ENCODE data around the gene FNDC5.
"Not testable (repeated sequence)": the region's sequence is repeated elsewhere in the genome, so short reads cannot be mapped to it uniquely, and the experiment has no call there.

Gene FNDC5

DNA sequence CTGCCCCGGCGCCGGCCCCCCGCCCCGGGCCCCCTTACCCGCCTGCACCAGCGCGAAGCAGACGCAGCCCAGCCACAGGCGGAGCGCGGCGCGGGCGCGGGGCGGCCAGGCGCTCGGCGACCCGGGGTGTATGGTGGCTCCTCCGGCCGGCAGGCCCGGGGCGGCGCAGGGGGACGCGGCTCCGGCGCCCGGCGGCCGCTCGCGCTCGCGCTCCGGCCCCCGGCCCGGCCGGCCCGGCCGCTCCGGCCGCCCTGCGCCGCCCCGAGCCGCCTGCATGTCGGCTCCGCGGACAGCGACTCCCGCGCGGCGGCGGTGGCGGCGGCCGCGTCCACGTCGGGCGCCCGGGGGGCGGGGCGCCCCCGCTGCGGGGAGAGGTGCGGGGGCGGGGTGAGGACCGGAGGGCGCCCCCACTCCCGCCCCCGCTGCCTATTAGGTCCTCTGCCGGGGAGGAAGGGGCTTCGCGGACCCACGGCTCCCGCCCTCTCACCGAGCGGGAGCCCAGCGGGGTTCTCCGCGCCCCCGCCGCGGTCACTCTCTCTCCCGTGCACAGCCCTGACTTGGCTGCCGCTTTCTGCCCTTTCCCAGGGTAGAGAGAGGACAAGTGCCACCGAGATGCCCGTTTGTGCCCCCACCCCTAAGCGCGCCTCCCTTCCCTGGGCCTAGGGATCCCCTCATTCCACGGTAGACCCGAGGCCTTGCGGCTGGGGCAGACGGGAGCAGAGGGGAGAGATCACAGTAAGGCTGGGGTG, at the start of gene FNDC5:
Gene FNDC5, minus strand, starts transcription at position 298 of the 749 bp plus-strand sequence.
- no peak for DNase-seq

DNA sequence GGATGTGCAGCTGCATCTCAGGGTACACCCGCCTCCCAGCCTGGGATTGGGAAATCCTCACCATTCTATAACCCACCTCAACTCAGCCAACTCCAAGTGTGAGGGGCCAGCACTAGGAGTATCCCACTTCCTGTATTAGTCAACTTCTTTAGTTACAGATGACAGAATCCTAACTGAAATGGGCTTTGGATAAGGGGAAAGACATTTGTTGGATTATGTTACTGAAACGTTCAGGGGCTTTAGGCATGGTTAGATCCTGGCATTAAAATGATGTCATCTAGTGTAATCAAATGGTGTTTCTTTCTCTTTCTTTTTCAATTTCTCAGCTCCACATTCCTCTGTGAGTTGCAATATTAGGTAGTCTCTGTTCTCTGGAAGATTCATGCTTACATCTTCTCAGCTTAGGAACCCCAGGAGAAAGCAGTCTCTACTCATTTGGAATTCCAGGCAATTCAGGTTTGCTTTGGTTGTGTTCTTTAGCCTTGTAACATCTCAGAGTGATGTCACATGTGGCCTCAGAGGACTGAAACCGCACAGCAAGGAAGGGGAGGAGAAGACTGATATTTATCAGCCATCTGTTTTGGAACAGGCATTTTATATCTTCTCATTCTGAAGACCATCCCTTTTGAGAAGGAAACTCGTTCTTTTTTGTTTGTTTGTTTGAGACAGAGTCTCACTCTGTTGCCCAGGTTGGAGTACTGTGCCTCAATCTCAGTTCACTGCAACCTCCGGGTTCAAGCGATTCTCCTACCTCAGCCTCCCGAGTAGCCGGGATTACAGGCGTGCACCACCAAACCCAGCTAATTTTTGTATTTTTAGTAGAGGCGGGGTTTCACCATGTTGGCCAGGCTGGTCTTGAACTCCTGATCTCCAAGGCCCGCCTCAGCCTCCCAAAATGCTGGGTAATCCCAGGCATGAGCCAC, 49.4 kb upstream of the FNDC5 start:
- DNase-seq: no peak

DNA sequence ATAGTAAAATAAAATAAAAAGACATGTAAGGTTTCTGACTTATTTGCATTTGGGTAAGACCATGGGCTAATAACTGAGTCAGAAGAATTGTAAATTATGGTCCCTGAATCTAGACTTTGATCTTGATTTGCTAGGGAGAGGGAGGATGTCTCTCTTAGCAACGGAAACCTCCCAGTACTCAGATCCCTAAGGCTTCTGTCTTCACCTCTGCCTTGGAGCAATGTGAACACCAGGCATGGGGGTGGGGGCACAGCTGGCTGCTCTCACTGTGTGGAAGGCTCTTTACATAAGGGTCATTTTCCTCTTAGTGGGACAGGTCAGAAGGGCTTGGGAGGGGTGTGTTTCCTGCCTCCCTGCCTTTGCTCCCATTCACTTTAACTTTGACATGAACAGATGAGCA, 47.5 kb upstream of the FNDC5 start:
- DNase-seq: no peak

DNA sequence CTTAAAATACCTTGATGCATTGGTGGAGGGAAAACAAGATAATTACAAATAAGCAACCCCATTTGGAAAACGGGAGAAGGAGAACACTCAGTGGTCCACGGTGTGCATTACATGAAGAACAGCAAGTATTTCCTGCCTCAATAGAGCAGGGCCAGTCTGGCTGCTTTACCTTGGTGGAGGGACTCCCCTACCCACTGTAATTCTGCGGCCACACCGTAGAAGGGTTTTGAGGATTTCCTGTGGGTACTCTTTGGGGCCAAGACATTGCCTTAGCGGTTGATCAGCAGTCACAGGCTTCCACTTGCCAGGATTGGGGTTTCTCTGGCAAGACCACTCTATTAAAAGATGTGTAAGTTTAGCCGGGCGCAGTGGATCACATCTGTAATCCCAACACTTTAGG, 46.8 kb upstream of the FNDC5 start:
- DNase-seq: no peak

DNA sequence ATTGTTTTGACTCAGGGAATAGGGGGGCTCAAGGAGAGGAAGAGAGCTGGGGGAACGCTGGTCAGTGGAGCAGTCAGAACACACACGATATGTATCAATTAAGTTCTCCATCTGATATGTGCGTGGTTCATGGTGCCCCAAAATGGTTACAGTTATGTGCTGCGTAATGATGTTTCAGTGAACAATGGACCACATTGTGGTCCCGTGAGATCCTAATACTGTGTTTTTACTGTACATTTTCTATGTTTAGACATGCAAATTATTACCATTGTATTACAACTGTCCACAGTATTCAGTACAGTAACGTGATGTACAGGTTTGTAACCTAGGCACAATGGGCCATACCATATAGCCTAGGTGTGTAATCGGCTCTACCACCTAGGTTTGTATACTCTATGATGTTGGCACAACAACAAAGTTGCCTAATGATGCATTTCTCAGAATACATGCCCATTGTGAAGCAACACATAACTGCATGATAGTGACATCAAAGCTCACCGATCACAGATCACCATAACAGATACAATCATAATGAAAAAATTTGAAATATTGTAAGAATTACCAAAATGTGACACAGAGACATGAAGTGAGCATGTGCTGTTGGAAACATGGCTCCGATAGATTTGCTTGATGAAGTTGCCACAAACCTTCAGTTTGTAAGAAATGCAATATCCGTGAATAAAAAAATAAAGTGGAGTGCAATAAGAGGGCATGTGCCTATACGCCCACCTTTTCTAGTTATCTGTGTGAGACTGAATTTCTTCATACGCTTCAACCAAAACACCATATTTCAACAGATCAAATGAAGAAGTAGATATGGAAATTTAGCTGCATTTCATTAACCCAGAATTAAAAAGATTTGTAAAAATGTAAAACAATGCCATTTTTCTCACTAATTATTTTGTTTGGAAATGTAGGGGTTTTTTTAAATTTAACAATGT, 45.3 kb upstream of the FNDC5 start:
- no peak for DNase-seq

DNA sequence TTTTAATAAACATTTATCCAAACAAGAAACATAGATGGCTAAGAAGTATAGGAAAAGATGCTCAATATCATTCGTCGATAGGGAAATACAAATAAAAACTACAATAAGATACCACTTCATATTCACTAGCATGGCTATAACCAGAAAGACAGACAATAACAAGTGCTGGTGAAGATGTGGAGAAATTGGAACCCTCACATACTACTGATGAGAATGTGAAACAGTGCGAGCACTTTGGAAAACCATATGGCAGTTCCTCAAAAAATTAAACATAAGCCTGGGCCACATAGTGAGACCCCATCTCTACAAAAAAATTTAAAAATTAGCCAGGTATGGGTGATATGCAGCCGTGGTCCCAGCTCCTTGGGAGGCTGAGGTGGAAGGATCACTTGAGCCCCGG, 39.6 kb upstream of the FNDC5 start:
- no peak for DNase-seq

DNA sequence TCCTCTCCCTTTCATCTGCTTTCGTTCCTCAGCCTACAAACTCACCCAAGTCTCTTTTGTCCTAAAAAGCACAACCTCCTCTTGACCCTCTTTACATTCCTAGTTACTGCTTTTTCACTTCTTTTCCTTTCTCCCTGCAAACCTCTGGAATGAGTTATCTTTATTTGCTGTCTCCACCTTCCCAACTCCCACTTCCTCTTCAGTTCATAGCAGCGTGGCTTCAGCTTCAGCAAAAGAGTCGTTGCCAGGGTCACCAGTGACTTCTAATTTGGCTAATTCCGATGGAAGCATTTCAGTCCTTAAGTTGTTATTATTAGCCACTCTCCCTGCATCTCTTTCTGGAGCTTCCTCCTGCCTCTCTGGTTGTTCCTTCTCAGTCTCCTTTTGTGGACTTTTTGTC, 36.7 kb upstream of the FNDC5 start:
- no peak for DNase-seq

DNA sequence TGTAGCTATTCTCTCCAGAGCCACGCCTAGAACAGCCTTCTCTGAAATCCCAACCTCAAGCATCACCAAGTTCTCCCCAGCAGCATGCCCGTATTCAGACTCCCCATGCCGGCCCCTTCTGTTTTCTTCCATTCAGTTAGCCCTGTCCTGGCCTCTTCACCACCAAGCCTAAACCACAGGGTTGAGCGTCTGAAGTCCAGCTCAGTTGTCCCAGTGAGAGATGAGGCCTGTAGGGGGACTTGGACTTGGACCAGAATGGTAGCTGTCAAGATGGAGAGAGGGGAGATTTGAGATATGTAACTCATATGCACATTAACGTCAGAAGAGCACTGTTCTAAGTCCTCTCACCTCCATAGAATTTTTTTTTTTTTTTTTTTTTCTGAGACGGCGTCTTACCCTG, 35.9 kb upstream of the FNDC5 start:
- no peak for DNase-seq

DNA sequence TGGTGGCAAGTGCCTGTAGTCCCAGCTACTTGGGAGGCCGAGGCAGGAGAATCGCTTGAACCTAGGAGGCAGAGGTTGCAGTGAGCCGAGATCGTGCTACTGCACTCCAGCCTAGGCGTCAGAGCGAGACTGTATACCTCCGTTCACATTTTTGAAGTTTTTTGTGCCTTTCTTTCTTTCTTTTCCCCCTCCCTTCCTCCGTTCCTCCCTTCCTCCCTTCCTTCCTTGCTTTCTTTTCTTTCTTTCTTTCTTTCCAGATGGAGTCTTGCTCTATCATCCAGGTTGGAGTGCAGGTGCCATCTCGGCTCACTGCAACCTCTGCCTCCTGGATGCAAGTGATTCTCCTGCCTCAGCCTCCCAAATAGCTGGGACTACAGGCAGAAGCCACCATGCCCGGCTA, 34.9 kb upstream of the FNDC5 start:
- not testable (repeated sequence) for DNase-seq

DNA sequence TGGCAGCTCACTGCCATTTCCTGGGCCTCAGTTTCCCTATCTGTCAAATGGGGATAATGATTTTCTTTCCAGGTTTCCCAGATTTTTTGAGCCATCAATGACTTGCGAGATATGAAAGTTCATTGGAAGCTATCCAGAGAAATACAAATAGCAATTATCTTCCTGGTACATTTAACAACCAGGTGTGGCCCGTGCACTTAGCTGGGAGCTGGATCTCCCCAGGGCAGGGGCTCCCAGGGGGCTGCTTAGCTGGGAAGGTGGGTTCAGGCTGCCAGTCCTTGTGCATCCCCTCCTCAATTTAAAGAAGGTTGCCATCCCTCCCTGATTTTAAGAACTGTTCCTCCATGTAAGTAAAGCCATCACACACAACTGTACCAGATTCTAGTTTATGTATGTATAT, 34.1 kb upstream of the FNDC5 start:
- no peak for DNase-seq

DNA sequence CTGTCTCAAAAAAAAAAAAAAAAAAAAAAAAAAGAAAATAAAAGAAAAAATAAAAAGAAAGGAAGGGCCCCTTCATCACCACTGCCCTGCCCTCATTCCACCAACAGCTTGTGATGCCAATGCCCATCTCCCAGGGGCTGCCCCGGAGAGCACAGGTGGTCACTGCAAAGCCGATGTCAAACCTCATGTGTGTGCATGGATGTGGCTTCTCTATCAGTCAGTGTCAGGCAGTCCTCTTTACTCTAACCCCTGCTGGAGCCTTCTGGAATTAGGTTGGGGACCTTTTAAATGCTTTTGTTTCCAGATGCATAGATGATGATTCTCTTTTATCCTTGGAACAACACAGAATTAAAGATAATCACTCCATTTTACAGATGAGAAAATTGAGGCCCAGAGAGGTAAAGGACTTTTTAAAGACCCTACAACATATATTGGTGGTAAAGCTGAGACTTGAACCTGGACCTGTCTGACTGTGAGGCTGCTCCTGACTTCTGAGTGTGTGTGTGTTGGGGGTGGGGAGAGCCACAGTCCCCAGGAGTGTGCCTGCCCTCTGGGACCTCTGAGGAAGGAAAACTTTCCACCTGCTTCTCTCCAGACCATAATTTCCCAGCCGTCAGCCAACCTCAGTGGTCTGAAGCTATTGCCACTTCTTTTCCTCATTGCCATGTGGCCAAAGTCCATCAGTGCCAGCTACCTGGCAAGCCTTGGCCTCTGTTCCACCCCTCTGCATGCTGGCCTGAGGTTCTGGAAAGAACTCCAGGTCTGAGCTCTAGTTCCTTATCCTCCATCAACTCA, 33.5 kb upstream of the FNDC5 start:
- DNase-seq: no peak

DNA sequence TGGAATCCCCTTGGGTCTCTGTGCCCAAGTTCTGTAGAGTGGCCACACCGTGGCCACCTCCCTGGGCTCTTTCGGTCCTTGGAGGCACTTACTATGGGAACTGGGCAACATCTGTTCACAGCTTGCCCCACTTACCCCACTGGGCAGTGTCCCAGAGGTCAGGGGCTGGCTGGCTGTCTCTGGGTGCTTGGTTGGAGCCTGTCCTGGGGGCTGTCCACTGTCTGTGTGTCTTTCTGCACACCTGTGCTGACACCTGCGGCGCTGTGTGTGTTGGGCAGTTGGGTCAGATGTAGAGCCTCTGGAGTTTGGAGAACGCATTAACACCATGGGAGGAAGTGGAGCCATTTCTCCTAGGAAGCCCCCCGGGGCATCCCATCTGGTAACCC, 31.8 kb upstream of the FNDC5 start:
- no peak for DNase-seq

DNA sequence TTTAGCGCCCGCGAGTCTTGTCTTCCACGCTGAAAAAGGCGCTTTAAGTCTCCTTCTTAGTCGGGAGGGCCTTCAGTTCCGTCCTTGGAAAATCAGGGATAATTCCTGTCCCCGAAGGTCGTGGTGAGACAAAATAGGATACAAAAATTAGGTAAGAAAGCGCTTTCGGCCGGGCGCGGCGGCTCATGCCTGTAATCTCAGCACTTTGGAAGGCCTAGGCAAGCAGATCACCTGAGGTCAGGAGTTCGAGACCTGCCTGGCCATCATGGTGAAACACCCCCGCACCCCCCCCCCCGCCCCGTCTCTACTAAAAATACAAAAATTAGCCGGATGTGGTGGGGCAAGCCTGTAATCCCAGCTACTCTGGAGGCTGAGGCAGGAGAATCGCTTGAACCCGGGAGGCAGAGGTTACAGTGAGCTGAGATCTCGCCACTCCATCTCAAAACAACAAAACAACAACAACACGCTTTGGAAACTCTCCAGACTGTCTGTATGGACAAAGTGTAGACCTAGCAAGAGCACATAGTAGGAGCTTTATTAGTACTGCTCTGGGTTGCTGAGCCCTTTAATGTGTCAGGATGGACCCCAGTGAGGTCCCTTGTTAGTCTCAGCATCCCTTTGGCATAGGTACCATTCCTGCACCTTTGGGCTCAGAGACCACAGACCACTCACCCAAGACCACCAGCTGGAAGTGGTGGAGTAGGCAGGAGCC, 31.3 kb upstream of the FNDC5 start:
- no peak for DNase-seq

DNA sequence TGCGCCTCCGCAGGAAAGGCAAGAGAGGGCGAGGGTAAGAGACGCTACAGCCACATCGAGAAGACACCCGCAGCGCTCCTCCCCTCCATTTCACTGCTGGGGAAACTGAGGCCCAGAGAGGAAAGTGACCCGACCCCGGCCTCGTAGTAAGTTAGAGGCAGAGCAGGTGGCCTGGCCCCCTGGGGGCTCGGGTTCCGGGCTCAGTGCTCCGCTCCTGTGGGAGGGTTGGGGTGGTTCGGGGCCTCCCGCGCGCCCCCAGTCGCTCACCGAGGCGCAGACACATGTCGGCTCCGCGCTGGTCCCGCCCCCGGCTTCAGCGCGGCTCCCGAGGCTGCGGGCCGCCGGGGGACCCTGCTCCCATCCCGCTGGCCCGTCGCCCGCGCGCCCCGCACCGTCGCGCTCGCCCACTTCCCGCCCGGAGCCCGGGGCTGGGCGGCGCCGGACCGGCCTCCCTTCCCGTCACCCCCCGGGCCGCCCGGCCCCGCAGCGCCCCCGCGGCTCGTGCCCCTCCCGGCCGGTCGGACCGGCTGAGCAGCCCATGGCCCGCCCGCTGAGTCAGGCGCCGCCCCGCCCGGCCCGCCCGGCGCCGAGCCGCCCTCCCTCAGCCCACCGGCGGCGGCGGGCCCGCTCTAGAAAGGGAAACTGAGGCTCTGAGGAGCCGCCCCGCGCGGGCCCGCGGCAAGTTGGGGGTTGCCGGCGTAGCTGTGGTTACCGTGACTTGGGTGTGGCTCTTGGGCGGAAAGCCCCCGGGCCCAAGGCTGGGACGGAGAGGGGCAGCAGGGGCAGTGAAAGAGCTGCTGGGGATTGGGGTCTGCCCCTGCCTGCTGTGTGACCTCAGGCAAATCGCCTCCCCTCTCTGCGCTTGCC, 30.5 kb upstream of the FNDC5 start, which contains the start of gene TMEM54:
Gene TMEM54, minus strand, starts transcription at position 434 of the 867 bp plus-strand sequence. Its CDS starts 151 bp downstream, at position 283.
- no peak for DNase-seq

DNA sequence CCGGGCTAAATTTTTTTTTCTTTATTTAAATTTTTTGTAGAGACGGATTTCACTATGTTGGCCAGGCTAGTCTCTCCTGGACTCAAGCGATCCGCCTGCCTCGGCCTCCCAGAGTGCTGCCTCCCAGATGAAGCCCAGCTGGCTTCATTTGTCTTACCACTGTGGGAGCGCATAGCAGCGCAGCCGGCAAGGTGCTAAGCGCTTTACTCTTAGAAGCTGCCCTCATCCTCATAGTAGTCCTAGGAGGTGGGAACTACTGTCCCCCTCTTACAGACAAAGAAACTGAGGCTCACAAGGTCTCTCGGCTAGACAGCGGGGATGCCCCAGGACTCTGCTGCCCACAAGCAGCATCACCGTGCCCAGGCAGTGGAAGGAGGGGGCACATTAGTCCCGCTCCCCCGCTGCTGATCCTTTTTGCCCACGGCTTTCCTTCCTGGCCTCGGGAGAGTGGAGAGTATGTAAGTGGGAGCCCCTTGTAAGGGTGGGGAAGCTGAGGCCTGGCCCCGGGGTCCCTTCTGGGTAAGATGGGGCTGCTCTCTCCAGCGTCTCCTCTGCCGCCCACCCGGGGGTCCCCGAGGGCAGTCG, 29.8 kb upstream of the FNDC5 start:
- no peak for DNase-seq

DNA sequence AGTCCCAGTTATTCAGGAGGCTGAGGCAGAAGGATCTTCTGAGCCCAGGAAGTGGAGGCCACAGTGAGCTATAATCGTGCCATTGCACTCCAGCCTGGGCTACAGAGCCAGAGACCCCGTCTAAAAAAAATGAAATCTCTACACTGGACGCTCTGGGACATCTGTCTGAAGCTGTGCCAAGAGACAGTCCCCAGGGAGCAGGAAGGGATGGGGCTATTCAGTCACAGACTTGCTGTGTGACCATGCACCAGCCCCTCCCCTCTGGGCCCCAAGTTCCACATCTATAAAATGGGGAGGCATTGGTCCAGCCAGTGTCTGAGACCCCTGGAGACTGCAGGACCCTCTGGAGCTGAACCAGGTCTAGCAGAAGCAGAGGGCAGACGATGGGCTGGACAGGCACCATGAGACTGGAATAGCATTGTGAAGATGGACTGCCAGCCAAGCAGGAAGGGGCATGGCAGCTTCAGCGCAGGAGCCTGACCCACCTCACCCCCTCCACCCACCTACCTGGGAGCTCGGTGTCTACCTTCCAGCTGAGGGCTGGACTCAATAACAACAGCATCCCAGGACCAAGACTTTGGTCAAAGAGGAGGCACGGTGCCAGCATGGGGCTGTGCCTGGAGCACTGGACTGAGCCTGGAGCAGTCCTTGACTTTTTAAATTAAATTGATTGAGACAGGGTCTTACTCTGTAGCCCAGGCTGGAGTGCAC, 29.0 kb upstream of the FNDC5 start:
- no peak for DNase-seq

DNA sequence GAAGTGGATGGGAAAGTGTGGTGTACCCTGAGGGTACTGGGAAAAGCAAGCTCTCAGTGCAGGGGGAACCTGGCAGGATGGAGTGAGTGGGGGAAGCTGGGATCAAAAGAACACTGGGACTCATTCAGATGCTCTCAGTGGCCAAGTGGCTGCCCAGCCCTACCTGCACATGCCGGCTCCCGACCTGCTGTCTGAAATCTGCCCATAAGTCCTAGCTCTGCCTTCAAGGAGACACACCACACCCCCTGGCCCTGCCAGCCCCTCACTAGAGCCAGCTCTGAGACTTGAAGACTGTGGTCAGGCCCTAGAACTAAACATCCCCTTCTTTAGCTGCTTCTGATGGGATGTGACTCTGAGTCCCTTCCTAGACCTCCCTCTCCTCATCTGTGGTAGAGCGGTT, 28.2 kb upstream of the FNDC5 start:
- no peak for DNase-seq

DNA sequence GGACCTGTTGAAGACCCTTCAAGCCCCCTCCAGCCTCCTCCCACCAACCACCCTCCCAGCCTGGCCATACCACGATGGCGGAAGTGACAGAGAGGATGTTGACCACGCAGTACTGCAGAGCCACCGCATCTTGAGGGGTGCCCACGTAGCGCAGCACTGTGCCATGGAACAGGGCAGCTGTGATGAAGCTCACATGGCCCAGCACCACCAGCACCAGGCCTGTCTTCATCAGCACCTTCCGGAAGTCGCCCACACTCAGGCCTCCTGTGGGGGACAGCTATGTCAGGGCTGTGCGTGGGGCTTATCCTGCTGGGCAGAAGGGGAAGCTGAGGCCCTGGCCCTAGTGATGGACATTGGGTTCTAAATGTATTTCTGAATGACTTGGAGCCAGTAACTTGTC, 27.3 kb upstream of the FNDC5 start:
- DNase-seq: no peak

Data from SHP77 treated with DMSO at 0.1 percent for 48 hours (cell line).